Measurements from ENCODE around the gene LHFPL3.

DNA sequence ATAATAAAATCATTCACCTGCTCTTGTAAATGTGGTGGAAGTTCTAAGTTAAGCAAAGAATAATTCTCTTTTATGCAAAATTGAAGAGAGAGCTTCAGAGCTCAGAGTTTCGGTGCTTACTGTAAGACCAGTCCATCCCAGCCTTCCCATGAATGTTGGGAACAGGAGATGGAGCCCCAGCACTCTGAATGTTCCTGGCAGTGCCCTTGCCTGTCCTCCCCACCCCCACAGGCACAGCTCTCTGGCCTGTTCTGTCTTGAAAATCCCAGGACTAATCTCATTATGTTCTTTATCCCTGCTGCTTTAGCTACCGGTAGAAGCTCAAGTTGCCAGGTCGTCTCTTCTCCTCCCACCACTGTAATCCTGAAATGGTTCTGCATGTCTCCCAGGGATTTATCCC lies 29.1 kb upstream of the LHFPL3 start:
- no peak for TF ChIP-seq POLR2AphosphoS5 (IDR thresholded peaks at IDR 0.05)
- TF ChIP-seq, protein P1, sequence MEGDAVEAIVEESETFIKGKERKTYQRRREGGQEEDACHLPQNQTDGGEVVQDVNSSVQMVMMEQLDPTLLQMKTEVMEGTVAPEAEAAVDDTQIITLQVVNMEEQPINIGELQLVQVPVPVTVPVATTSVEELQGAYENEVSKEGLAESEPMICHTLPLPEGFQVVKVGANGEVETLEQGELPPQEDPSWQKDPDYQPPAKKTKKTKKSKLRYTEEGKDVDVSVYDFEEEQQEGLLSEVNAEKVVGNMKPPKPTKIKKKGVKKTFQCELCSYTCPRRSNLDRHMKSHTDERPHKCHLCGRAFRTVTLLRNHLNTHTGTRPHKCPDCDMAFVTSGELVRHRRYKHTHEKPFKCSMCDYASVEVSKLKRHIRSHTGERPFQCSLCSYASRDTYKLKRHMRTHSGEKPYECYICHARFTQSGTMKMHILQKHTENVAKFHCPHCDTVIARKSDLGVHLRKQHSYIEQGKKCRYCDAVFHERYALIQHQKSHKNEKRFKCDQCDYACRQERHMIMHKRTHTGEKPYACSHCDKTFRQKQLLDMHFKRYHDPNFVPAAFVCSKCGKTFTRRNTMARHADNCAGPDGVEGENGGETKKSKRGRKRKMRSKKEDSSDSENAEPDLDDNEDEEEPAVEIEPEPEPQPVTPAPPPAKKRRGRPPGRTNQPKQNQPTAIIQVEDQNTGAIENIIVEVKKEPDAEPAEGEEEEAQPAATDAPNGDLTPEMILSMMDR (IDR thresholded peaks at IDR 0.05), result no peak
